Measurements from ENCODE around the gene GJB6.

Gene GJB6

GRCh38 chr13:20272104-20272503 lies 40.0 kb upstream of the GJB6 start:
- no peak for DNase-seq (ENCODE audit: low read depth in 1 of 2, low spot score in 1 of 2)
- Histone ChIP-seq H3K27me3 (ENCODE audit: insufficient read depth, poor library complexity, severe bottlenecking) (no peaks in the 10 kb centered on the region), H3K27ac (replicated peaks) (no peak overlapping the region), H3K4me3 (replicated peaks; ENCODE audit: insufficient read depth, low read length) (no peak overlapping the region)
- TF ChIP-seq POLR2AphosphoS5 (IDR thresholded peaks at IDR 0.05; ENCODE audit: low read depth) (no peak), SPI1 (IDR thresholded peaks at IDR 0.05; ENCODE audit: borderline replicate concordance, low read depth) (no peak), GABPA (IDR thresholded peaks at IDR 0.05; ENCODE audit: low read depth) (no peak), REST (IDR thresholded peaks at IDR 0.05; ENCODE audit: insufficient replicate concordance, low read depth) (no peak), CTCF (IDR thresholded peaks at IDR 0.05; ENCODE audit: insufficient read depth, low read length) (no peak)

GRCh38 chr13:20271441-20271840 lies 39.3 kb upstream of the GJB6 start:
- Histone ChIP-seq H3K27me3 (ENCODE audit: insufficient read depth, poor library complexity, severe bottlenecking) (no peaks in the 10 kb centered on the region), H3K4me3 (replicated peaks; ENCODE audit: insufficient read depth, low read length) (no peak overlapping the region), H3K27ac (replicated peaks) (no peak overlapping the region)
- TF ChIP-seq GABPA (IDR thresholded peaks at IDR 0.05; ENCODE audit: low read depth) (no peak), SPI1 (IDR thresholded peaks at IDR 0.05; ENCODE audit: borderline replicate concordance, low read depth) (no peak), POLR2AphosphoS5 (IDR thresholded peaks at IDR 0.05; ENCODE audit: low read depth) (no peak), REST (IDR thresholded peaks at IDR 0.05; ENCODE audit: insufficient replicate concordance, low read depth) (no peak), CTCF (IDR thresholded peaks at IDR 0.05; ENCODE audit: insufficient read depth, low read length) (no peak)
- DNase-seq (ENCODE audit: low read depth in 1 of 2, low spot score in 1 of 2): no peak

- Histone ChIP-seq H3K27ac (replicated peaks) (no peak overlapping the region), H3K4me3 (replicated peaks; ENCODE audit: insufficient read depth, low read length) (no peak overlapping the region), H3K27me3 (ENCODE audit: insufficient read depth, poor library complexity, severe bottlenecking) (no peaks in the 10 kb centered on the region)
- TF ChIP-seq SPI1 (IDR thresholded peaks at IDR 0.05; ENCODE audit: borderline replicate concordance, low read depth) (no peak), GABPA (IDR thresholded peaks at IDR 0.05; ENCODE audit: low read depth) (no peak), CTCF (IDR thresholded peaks at IDR 0.05; ENCODE audit: insufficient read depth, low read length) (no peak), REST (IDR thresholded peaks at IDR 0.05; ENCODE audit: insufficient replicate concordance, low read depth) (no peak), POLR2AphosphoS5 (IDR thresholded peaks at IDR 0.05; ENCODE audit: low read depth) (no peak)
- DNase-seq (ENCODE audit: low read depth in 1 of 2, low spot score in 1 of 2): no peak
These were observed 38.2 kb upstream of the GJB6 start for GRCh38 chr13:20270163-20270865.
